GM12874 (cell line): Measurements from ENCODE around the gene ZNHIT3.

Experiments used
- TF ChIP-seq, protein P1 (sequence below): IDR thresholded peaks from 2 replicates; pipeline ENCODE4 v1.5.1; 2011; ENCODE audit warnings: low read depth, mild to moderate bottlenecking, control low read depth, low read length, moderate library complexity; ENCODE audit not compliant: insufficient read depth

Gene ZNHIT3

DNA sequence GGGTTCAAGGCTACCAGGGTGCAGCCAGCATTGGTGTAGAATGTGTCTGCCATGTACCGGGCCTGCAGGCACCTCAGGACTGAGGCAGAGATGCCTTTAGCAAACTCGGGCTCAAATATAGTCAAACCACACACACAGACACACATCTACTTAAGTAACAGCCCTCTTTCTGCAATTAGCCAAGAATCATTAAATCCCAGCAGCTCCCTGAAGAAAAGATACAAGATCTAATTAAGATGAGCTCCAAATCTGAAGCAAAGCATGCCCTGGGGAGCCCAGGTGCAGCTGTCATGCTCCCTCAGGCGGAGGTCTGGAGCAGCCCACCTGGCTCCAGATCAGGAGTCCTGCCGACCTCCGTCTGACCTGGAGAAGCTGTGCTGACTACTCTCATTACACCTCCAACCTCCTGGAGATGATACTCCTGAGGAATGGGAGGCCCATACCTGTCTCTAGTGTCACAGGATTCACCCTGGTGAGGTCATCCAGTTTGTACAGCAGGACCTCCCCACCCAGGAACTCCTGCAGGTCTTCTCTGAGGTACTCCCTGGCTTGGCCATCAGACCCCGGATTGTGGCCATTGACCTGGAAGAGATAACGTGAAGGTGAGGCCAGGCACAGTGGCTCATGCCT lies 41.3 kb downstream of the ZNHIT3 start:
- TF ChIP-seq, protein P1, sequence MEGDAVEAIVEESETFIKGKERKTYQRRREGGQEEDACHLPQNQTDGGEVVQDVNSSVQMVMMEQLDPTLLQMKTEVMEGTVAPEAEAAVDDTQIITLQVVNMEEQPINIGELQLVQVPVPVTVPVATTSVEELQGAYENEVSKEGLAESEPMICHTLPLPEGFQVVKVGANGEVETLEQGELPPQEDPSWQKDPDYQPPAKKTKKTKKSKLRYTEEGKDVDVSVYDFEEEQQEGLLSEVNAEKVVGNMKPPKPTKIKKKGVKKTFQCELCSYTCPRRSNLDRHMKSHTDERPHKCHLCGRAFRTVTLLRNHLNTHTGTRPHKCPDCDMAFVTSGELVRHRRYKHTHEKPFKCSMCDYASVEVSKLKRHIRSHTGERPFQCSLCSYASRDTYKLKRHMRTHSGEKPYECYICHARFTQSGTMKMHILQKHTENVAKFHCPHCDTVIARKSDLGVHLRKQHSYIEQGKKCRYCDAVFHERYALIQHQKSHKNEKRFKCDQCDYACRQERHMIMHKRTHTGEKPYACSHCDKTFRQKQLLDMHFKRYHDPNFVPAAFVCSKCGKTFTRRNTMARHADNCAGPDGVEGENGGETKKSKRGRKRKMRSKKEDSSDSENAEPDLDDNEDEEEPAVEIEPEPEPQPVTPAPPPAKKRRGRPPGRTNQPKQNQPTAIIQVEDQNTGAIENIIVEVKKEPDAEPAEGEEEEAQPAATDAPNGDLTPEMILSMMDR: no peak

DNA sequence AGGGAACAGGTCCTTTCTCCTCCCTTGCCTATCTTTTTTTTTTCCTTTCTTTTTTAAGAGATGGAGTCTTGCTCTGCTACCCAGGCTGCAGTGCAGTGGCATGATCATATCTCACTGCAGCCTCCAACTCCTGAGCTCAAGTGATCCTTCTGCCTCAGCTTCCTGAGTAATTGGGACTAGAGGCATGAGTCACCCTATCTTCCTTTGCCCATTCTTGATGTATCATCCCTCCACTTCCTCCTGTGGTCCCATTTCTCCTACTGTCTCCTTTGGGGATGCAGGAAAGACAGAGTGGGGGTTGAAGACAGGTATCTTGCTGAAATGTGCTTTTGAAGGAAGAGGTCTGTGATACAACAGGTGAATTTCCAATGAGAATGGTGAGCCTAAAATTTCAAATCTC lies 42.6 kb downstream of the ZNHIT3 start:
- TF ChIP-seq, protein P1: no peak

DNA sequence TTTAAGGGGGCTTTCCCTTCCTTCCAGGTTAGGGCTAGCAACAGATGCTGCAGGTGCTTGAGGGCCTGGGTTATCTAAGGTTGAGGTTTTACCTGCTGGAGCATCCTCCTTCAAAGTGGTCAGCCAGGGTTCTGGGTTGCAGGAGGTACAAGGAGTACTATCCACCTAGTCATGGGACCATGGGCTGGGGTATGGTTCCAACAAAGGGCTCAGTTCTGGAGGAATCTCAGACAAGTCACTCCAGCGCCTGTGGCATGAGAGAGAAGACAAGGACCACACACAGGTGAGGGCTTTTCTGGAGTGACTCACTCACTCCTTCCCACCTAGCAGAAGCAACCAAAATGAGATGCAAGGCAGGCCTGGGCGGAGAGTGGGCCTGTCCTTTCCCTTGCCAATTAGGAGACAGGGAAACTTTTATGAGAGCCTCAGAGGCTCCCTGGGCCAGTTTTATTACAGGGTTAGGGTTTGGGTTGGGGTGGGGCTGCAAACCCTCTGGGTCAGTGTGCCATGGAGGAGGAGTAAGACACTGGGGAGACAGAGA lies 46.0 kb downstream of the ZNHIT3 start:
- TF ChIP-seq, protein P1: no peak

DNA sequence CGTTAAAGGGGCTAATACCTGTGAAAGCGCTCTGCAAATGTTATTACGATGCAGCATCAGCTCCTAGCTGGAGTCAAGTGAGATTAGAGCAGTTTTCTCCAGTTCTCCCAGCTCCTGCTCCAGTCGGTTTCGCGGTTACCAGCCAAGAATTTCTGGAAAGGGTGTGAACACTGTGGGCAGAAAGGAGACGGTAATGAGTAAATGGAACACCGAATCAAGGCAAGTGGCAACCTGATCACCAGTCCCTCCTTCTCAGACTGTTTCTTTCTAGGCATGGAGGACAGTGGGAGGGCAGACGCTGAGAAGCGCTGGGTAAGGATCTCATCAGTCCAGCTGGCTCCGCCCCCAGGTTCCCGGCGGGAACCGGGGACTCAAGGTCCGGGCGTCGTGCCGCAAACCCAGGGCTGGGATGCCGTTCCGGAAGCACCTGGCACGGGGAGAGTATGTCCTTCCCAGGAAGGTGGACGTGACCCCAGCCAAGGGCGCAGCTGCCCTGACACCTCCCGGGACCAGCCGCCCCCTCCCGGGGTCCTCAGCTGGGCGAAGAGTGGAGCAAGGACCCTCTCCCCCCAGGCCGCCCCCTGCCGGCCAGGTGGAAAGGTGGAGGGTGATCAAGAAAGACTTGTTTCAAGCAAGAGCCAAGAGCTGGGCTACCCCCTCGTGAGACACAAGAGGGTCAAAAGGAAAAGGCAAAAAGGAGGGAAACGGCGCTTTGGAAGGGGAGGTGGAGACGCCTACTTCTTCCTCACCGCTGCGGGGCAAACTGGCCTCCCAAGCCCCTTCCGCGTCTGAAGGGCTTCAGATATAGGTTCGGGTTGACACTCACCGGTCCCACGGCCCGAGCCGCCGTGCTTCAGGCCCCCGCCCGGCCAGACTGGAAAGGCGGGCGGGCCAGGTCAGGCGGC lies 47.7 kb downstream of the ZNHIT3 start:
- TF ChIP-seq, protein P1: peak; percentile 67

DNA sequence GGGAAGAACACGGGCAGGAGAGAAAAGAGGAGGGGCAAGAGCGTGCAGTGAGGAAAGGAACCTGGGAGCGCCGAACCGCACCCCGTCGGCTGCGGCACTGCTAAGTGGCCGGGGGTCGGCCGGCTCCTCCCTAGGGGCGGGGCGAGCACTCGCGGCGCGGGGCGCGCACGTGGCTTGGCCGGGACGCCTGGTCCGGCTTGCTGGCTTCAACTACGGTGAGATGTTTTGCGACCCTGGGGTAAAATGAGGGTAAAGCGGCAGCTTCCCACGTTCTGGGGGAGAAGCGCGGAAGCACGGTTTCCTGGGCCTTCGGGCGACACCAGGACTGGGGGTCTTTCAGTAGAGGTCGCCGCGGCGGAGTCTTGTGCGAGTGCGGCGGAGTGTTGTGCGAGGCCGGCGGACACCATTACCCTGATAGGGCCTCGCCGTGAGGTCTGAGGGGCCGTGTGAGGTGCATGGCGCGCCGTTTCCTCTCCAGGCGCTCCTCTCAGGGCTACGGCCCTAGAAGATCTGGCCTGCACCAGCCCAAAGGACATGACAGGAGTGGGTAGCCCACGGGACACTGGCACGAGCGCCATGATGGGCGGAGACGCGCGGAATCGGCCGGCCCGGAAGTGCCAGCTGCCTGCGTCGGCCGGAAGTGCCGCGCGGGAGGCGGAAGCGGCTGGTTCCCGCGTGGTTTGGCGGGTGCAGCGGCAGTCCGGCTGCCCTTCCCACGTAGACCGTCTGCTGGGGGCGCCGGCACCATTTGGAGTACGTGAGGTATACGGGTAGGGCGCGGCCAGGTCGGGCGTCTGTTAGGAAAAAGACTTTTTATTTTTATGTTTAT lies 48.6 kb downstream of the ZNHIT3 start, which contains the start of the genes MYO19 and PIGW:
MYO19 (minus strand) TSS at position 29 of the 829 bp plus-strand sequence. CDS start 2,330 bp downstream, outside the sequence.
PIGW (plus strand) TSS at position 148 of the 829 bp plus-strand sequence. CDS start 2,115 bp downstream, outside the sequence.
- TF ChIP-seq, protein P1: no peak

DNA sequence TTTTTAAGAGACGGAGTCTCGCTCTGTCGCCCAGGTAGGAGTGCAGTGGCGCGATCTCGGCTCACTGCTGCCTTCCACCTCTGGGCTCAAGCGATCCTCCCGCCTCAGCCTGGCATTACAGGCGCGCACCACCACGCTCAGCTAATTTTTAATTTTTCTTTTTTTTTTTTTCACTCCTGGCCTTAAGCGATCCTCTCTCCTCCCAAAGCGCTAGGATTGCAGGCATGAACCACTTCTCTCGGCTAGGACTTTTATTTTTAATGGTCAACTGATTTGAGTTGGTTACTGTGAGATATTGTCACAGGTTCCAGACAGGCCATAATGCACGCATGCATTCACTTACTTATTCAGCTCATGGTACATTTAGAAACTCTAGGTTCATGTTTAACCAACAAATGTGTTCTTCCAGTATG lies 49.2 kb downstream of the ZNHIT3 start:
- TF ChIP-seq, protein P1: no peak
